GM23248 (cell line): ENCODE results near the gene LBP.

Experiments used
- EZH2 ChIP-seq: fragments of 200-600 bp; sonication (generic); IDR thresholded peaks from 2 replicates; pipeline ENCODE4 v1.6.1; 2018; ENCODE audit warnings: antibody characterized with exemption, mild to moderate bottlenecking; ENCODE audit not compliant: insufficient read depth, poor library complexity, severe bottlenecking
- EZH2phosphoT487 ChIP-seq: fragments of 200-600 bp; sonication (generic); IDR thresholded peaks from 2 replicates; pipeline ENCODE4 v1.6.1; 2018; ENCODE audit warnings: antibody characterized with exemption, moderate library complexity, mild to moderate bottlenecking, low read depth; ENCODE audit not compliant: insufficient read depth

- TF ChIP-seq EZH2 (no peak), EZH2phosphoT487 (no peak)
Observed at GRCh38 chr20:38420388-38421085, 74.3 kb downstream of the LBP start.
